Left ventricle myocardium superior (tissue), 1 donor: Measurements from ENCODE around the gene CST9. TPM values are rescaled to one million over a fixed set of nuclear protein-coding genes. Genes with fewer than 3 reads are reported as not detected.
"Not testable (repeated sequence)": the region's sequence is repeated elsewhere in the genome, so short reads cannot be mapped to it uniquely, and the experiment has no call there.

Experiments
- ATAC-seq: fragments of 200-7000 bp; cut with Tn5 transposase; one replicate; pipeline ENCODE4 v1.9.1; 2020; ENCODE audit warnings: mild to moderate bottlenecking, moderate library complexity
- DNase-seq: peaks from one replicate; pipeline ENCODE4 v3.0.0-alpha.2; 2020
- intact Hi-C: fragments of 100-400 bp; cut with micrococcal nuclease; formaldehyde crosslinking; loops from one replicate; pipeline ENCODE4 v1.11.0; 2022
- total RNA-seq: library from RNA; stranded (reverse); fragmentation: NEBNext Ultra II Directional; extraction: Animal tissue kit (Norgen Biotek cat#: 25700); gene quantifications from one replicate; pipeline ENCODE4 v1.2.1, GENCODE V29; 2021
- donor health status: DM: no; HTN: yes; CAD: no; lungs with severe emphysema.

The CST9 gene
- total RNA-seq, 1 donor from 2014 or later = not detected

GRCh38 chr20:23602241-23602640, 3.5 kb downstream of the CST9 start:
- intact Hi-C loops = no loop called here
- no peak for DNase-seq
- no peak for ATAC-seq

- no peak for ATAC-seq
Observed at GRCh38 chr20:23601715-23602114, 4.0 kb downstream of the CST9 start.

GRCh38 chr20:23598481-23598880, 7.2 kb downstream of the CST9 start:
- intact Hi-C loops = no loop called here
- ATAC-seq (no peak), DNase-seq (no peak)

More at GRCh38 chr20:23601715-23602114, 4.0 kb downstream of the CST9 start:
- DNase-seq = no peak
- intact Hi-C loops = no loop called here

GRCh38 chr20:23596579-23597250, 9.0 kb downstream of the CST9 start:
- intact Hi-C loops = no loop called here
- ATAC-seq (no peak), DNase-seq (no peak)

- no peak for DNase-seq
- ATAC-seq = no peak
- intact Hi-C loops = no loop called here
Observed at GRCh38 chr20:23595941-23596340, 9.8 kb downstream of the CST9 start.

GRCh38 chr20:23588434-23589403, 17.0 kb downstream of the CST9 start:
- intact Hi-C loops = no loop called here
- ATAC-seq (no peak), DNase-seq (no peak)

GRCh38 chr20:23587631-23588030, 18.1 kb downstream of the CST9 start:
- intact Hi-C loops = no loop called here
- DNase-seq = no peak
- ATAC-seq = no peak

- ATAC-seq (no peak), DNase-seq (no peak)
- intact Hi-C loops = no loop called here
Observed at GRCh38 chr20:23586735-23587525, 18.8 kb downstream of the CST9 start.

- intact Hi-C loops = no loop called here
- DNase-seq (no peak), ATAC-seq (no peak)
Observed at GRCh38 chr20:23585808-23586734, 19.6 kb downstream of the CST9 start.

- DNase-seq (no peak), ATAC-seq (no peak)
- intact Hi-C loops = no loop called here
Observed at GRCh38 chr20:23585449-23585807, 20.3 kb downstream of the CST9 start.

- no peak for ATAC-seq
- no peak for DNase-seq
- intact Hi-C loops = no loop called here
Observed at GRCh38 chr20:23584434-23585199, 21.1 kb downstream of the CST9 start.

- ATAC-seq (no peak), DNase-seq (no peak)
- intact Hi-C loops = no loop called here
Observed at GRCh38 chr20:23583526-23583925, 22.2 kb downstream of the CST9 start.

GRCh38 chr20:23582293-23582692, 23.4 kb downstream of the CST9 start:
- ATAC-seq = no peak
- no peak for DNase-seq
- intact Hi-C loops = no loop called here

GRCh38 chr20:23581833-23582232, 23.9 kb downstream of the CST9 start:
- ATAC-seq, intact Hi-C loops, DNase-seq: not testable (repeated sequence)

- intact Hi-C loops = no loop called here
- DNase-seq (no peak), ATAC-seq (no peak)
Observed at GRCh38 chr20:23574977-23575376, 30.7 kb downstream of the CST9 start.

- no peak for ATAC-seq
- intact Hi-C loops = no loop called here
- DNase-seq = no peak
Observed at GRCh38 chr20:23570178-23570760, 35.4 kb downstream of the CST9 start.

- ATAC-seq (no peak), DNase-seq (no peak)
- intact Hi-C loops = no loop called here
Observed at GRCh38 chr20:23569570-23569969, 36.1 kb downstream of the CST9 start.

GRCh38 chr20:23568971-23569330, 36.8 kb downstream of the CST9 start:
- no peak for ATAC-seq
- intact Hi-C loops = no loop called here
- no peak for DNase-seq
